GM12873 (cell line): ENCODE measurements around the gene FITM2.

Experiments
- CTCF ChIP-seq: IDR thresholded peaks from 2 replicates; pipeline ENCODE4 v1.5.1; 2012; ENCODE audit warnings: low read depth, mild to moderate bottlenecking, moderate library complexity, low read length, control low read depth; ENCODE audit not compliant: insufficient read depth; ENCODE audit errors: missing control alignments

FITM2 gene

GRCh38 chr20:44343162-44343675 is 32.2 kb upstream of the FITM2 start:
- no peak for TF ChIP-seq CTCF

- no peak for TF ChIP-seq CTCF
Measured at GRCh38 chr20:44342248-44342647, 31.2 kb upstream of the FITM2 start.

GRCh38 chr20:44336725-44337380 is 25.9 kb upstream of the FITM2 start, which contains the start of gene R3HDML:
Gene R3HDML, plus strand, starts transcription at chr20:44337043. Its CDS starts 115 bp downstream, at chr20:44337158.
- no peak for TF ChIP-seq CTCF

- no peak for TF ChIP-seq CTCF
Measured at GRCh38 chr20:44336086-44336485, 25.1 kb upstream of the FITM2 start.

- TF ChIP-seq CTCF, result no peak
Measured at GRCh38 chr20:44335675-44336074, 24.7 kb upstream of the FITM2 start.

- TF ChIP-seq CTCF, result no peak
Measured at GRCh38 chr20:44334709-44335108, 23.7 kb upstream of the FITM2 start.

- TF ChIP-seq CTCF, result no peak
Measured at GRCh38 chr20:44334306-44334705, 23.3 kb upstream of the FITM2 start.
